Measurements from ENCODE around the gene CEP104.

The CEP104 gene

GRCh38 chr1:3898994-3899753 is 42.2 kb upstream of the CEP104 start:
- peak overlapping the region; percentile 87 for H3K27ac Mint-ChIP-seq
- peaks cover 20% of the 10 kb centered on the region for H3K36me3 Mint-ChIP-seq
- ATAC-seq, result no peak
- peaks cover 45% of the 10 kb centered on the region for H3K4me1 Mint-ChIP-seq
- DNase-seq (ENCODE audit: low spot score in 2 of 2), result no peak
- H3K9me3 Mint-ChIP-seq, result peaks cover 3% of the 10 kb centered on the region
- H3K4me3 Mint-ChIP-seq, result peak overlapping the region; percentile 95

GRCh38 chr1:3898475-3898735 is 41.4 kb upstream of the CEP104 start:
- DNase-seq (ENCODE audit: low spot score in 2 of 2), result no peak
- Mint-ChIP-seq H3K4me1 (peaks cover 40% of the 10 kb centered on the region), H3K9me3 (peaks cover 3% of the 10 kb centered on the region), H3K36me3 (peaks cover 25% of the 10 kb centered on the region), H3K4me3 (peak overlapping the region; percentile 95), H3K27ac (no peak overlapping the region)
- no peak for ATAC-seq

GRCh38 chr1:3896396-3897000 is 39.5 kb upstream of the CEP104 start:
- Mint-ChIP-seq H3K4me3 (no peak overlapping the region), H3K9me3 (peaks cover 3% of the 10 kb centered on the region), H3K4me1 (peaks cover 35% of the 10 kb centered on the region), H3K36me3 (peaks cover 32% of the 10 kb centered on the region), H3K27ac (peak overlapping the region; percentile 10)
- DNase-seq (ENCODE audit: low spot score in 2 of 2) (no peak), ATAC-seq (no peak)

GRCh38 chr1:3895951-3896325 is 38.9 kb upstream of the CEP104 start:
- Mint-ChIP-seq H3K36me3 (peaks cover 34% of the 10 kb centered on the region), H3K9me3 (peaks cover 3% of the 10 kb centered on the region), H3K4me1 (peaks cover 36% of the 10 kb centered on the region), H3K27ac (peak overlapping the region; percentile 10), H3K4me3 (no peak overlapping the region)
- DNase-seq (ENCODE audit: low spot score in 2 of 2) (no peak), ATAC-seq (no peak)

- peaks cover 42% of the 10 kb centered on the region for H3K4me1 Mint-ChIP-seq
- peaks cover 36% of the 10 kb centered on the region for H3K36me3 Mint-ChIP-seq
- DNase-seq (ENCODE audit: low spot score in 2 of 2) (no peak), ATAC-seq (no peak)
- no peak overlapping the region for H3K4me3 Mint-ChIP-seq
- H3K9me3 Mint-ChIP-seq, result peaks cover 3% of the 10 kb centered on the region
- peak overlapping the region; percentile 10 for H3K27ac Mint-ChIP-seq
Observed at GRCh38 chr1:3895279-3895950, 38.4 kb upstream of the CEP104 start.

- no peak for ATAC-seq
- Mint-ChIP-seq H3K9me3 (peaks cover 3% of the 10 kb centered on the region), H3K36me3 (peaks cover 39% of the 10 kb centered on the region), H3K4me3 (no peak overlapping the region), H3K27ac (peak overlapping the region; percentile 10), H3K4me1 (peaks cover 47% of the 10 kb centered on the region)
- DNase-seq (ENCODE audit: low spot score in 2 of 2), result no peak
Observed at GRCh38 chr1:3894626-3895278, 37.7 kb upstream of the CEP104 start.

- DNase-seq (ENCODE audit: low spot score in 2 of 2) (no peak), ATAC-seq (no peak)
- H3K9me3 Mint-ChIP-seq, result peaks cover 3% of the 10 kb centered on the region
- peaks cover 36% of the 10 kb centered on the region for H3K4me1 Mint-ChIP-seq
- peaks cover 55% of the 10 kb centered on the region for H3K36me3 Mint-ChIP-seq
- H3K27ac Mint-ChIP-seq, result no peak overlapping the region
- no peak overlapping the region for H3K4me3 Mint-ChIP-seq
Observed at GRCh38 chr1:3893190-3893589, 36.2 kb upstream of the CEP104 start.

- peaks cover 59% of the 10 kb centered on the region for H3K36me3 Mint-ChIP-seq
Observed at GRCh38 chr1:3892748-3893147, 35.7 kb upstream of the CEP104 start.

GRCh38 chr1:3891329-3891865 is 34.4 kb upstream of the CEP104 start:
- H3K36me3 Mint-ChIP-seq, result peaks cover 73% of the 10 kb centered on the region
- DNase-seq (ENCODE audit: low spot score in 2 of 2), result no peak
- H3K9me3 Mint-ChIP-seq, result no peaks in the 10 kb centered on the region
- peaks cover 27% of the 10 kb centered on the region for H3K4me1 Mint-ChIP-seq
- no peak overlapping the region for H3K4me3 Mint-ChIP-seq
- no peak for ATAC-seq
- H3K27ac Mint-ChIP-seq, result peak overlapping the region; percentile 37

More at GRCh38 chr1:3892748-3893147, 35.7 kb upstream of the CEP104 start:
- ATAC-seq, result no peak
- peaks cover 36% of the 10 kb centered on the region for H3K4me1 Mint-ChIP-seq
- no peak for DNase-seq (ENCODE audit: low spot score in 2 of 2)
- peaks cover 3% of the 10 kb centered on the region for H3K9me3 Mint-ChIP-seq
- no peak overlapping the region for H3K4me3 Mint-ChIP-seq
- H3K27ac Mint-ChIP-seq, result no peak overlapping the region

- Mint-ChIP-seq H3K36me3 (peaks cover 77% of the 10 kb centered on the region), H3K4me3 (peak overlapping the region; percentile 50), H3K4me1 (peaks cover 21% of the 10 kb centered on the region), H3K9me3 (no peaks in the 10 kb centered on the region), H3K27ac (no peak overlapping the region)
- ATAC-seq (peak; percentile 84), DNase-seq (ENCODE audit: low spot score in 2 of 2) (no peak)
Observed at GRCh38 chr1:3890389-3891328, 33.6 kb upstream of the CEP104 start.

- H3K36me3 Mint-ChIP-seq, result peaks cover 77% of the 10 kb centered on the region
- H3K9me3 Mint-ChIP-seq, result no peaks in the 10 kb centered on the region
- ATAC-seq, result peak; percentile 67
- no peak overlapping the region for H3K27ac Mint-ChIP-seq
- H3K4me1 Mint-ChIP-seq, result peaks cover 23% of the 10 kb centered on the region
- H3K4me3 Mint-ChIP-seq, result peak overlapping the region; percentile 50
- DNase-seq (ENCODE audit: low spot score in 2 of 2), result no peak
Observed at GRCh38 chr1:3889936-3890335, 32.9 kb upstream of the CEP104 start.

- H3K27ac Mint-ChIP-seq, result no peak overlapping the region
- peaks cover 29% of the 10 kb centered on the region for H3K4me1 Mint-ChIP-seq
- H3K4me3 Mint-ChIP-seq, result no peak overlapping the region
- H3K36me3 Mint-ChIP-seq, result peaks cover 75% of the 10 kb centered on the region
- no peak for DNase-seq (ENCODE audit: low spot score in 2 of 2)
- H3K9me3 Mint-ChIP-seq, result no peaks in the 10 kb centered on the region
- ATAC-seq, result no peak
Observed at GRCh38 chr1:3888301-3888700, 31.3 kb upstream of the CEP104 start.

- Mint-ChIP-seq H3K36me3 (peaks cover 68% of the 10 kb centered on the region), H3K4me1 (peaks cover 23% of the 10 kb centered on the region), H3K9me3 (no peaks in the 10 kb centered on the region), H3K27ac (no peak overlapping the region), H3K4me3 (no peak overlapping the region)
- DNase-seq (ENCODE audit: low spot score in 2 of 2) (no peak), ATAC-seq (no peak)
Observed at GRCh38 chr1:3886691-3887090, 29.7 kb upstream of the CEP104 start.

GRCh38 chr1:3886106-3886670 is 29.2 kb upstream of the CEP104 start:
- Mint-ChIP-seq H3K27ac (no peak overlapping the region), H3K9me3 (no peaks in the 10 kb centered on the region), H3K4me1 (peaks cover 28% of the 10 kb centered on the region), H3K4me3 (no peak overlapping the region), H3K36me3 (peaks cover 68% of the 10 kb centered on the region)
- ATAC-seq, result no peak
- DNase-seq (ENCODE audit: low spot score in 2 of 2), result no peak
